Brain microvascular endothelial cell (primary cell): Measurements from ENCODE around the gene HACE1.

ENCODE experiments used
- DNase-seq: peaks from one replicate; pipeline ENCODE4 v3.0.0-alpha.2; 2020
- H3K27ac ChIP-seq: fragments of 250-450 bp; sonication (Bioruptor Pico); 2 replicates; pipeline ENCODE4 v1.5.1; 2020; ENCODE audit warnings: mild to moderate bottlenecking, moderate library complexity
- H3K27me3 ChIP-seq: fragments of 250-450 bp; sonication (Bioruptor Pico); replicated peaks from 2 replicates; pipeline ENCODE4 v1.5.1; 2020; ENCODE audit warnings: mild to moderate bottlenecking
- H3K36me3 ChIP-seq: fragments of 250-450 bp; sonication (Bioruptor Pico); replicated peaks from 2 replicates; pipeline ENCODE4 v1.5.1; 2020; ENCODE audit warnings: mild to moderate bottlenecking
- H3K4me3 ChIP-seq: 2 replicates; pipeline ENCODE4 v1.5.1; 2011; ENCODE audit warnings: low read depth, mild to moderate bottlenecking, control low read depth, low read length, moderate library complexity
- CTCF ChIP-seq: IDR thresholded peaks from 2 replicates; pipeline ENCODE4 v1.5.1; 2011; ENCODE audit warnings: low read depth, mild to moderate bottlenecking, moderate library complexity, low read length, control low read depth, inconsistent platforms; ENCODE audit errors: missing control alignments
- in situ Hi-C: cut with HindIII; loops from 2 replicates; pipeline ENCODE4 v1.10.0; 2017; ENCODE audit warnings: low sequenced_read_pairs, low pct_ligation_motif_present

Gene HACE1

GRCh38 chr6:104679971-104680370, 179.7 kb downstream of the HACE1 start:
- Histone ChIP-seq H3K36me3 (no peaks in the 10 kb centered on the region), H3K4me3 (no peak overlapping the region), H3K27me3 (no peaks in the 10 kb centered on the region), H3K27ac (no peak overlapping the region)
- in situ Hi-C loops: no loop called here
- no peak for DNase-seq
- no peak for TF ChIP-seq CTCF
